HFFc6 (cell line): ENCODE measurements around the gene SCP2. TPM values are rescaled to one million over a fixed set of nuclear protein-coding genes. Genes with fewer than 3 reads are reported as not detected.

Source experiments
- DNase-seq: peaks from one replicate; pipeline ENCODE4 v3.0.0-alpha.2; 2018
- H3K27ac Mint-ChIP-seq: 2 replicates; pipeline ENCODE4 v1.8.0; 2020; ENCODE audit warnings: mild to moderate bottlenecking, mixed read lengths
- H3K27me3 Mint-ChIP-seq: 2 replicates; pipeline ENCODE4 v1.8.0; 2021; ENCODE audit warnings: mild to moderate bottlenecking, moderate library complexity, mixed read lengths; ENCODE audit not compliant: insufficient read depth
- H3K36me3 Mint-ChIP-seq: 2 replicates; pipeline ENCODE4 v1.8.0; 2021; ENCODE audit warnings: low read depth, mixed read lengths
- H3K4me1 Mint-ChIP-seq: 2 replicates; pipeline ENCODE4 v1.8.0; 2020; ENCODE audit warnings: low read depth, mixed read lengths
- H3K4me3 Mint-ChIP-seq: 2 replicates; pipeline ENCODE4 v1.8.0; 2020; ENCODE audit warnings: mild to moderate bottlenecking, moderate library complexity, mixed read lengths
- H3K9me3 Mint-ChIP-seq: 2 replicates; pipeline ENCODE4 v1.8.0; 2020; ENCODE audit warnings: mild to moderate bottlenecking, mixed read lengths
- total RNA-seq, 6 experiments: library from RNA; stranded (reverse); fragmentation: NEBNext Ultra II Directional; extraction: Animal tissue kit (Norgen Biotek cat#: 25700); gene quantifications; 2 replicates in 1 of 6; 3 replicates in 5 of 6; pipeline ENCODE4 v1.2.3, GENCODE V29; 2021
- TF ChIP-seq, protein P1 (sequence below): fragments of 200-600 bp; sonication (generic); IDR thresholded peaks from 2 replicates; pipeline ENCODE4 v1.5.0; 2021; ENCODE audit warnings: antibody characterized with exemption, mild to moderate bottlenecking

The SCP2 gene
- total RNA-seq, 6 experiments from 2014 or later = 122 to 159 (median 156) TPM

DNA sequence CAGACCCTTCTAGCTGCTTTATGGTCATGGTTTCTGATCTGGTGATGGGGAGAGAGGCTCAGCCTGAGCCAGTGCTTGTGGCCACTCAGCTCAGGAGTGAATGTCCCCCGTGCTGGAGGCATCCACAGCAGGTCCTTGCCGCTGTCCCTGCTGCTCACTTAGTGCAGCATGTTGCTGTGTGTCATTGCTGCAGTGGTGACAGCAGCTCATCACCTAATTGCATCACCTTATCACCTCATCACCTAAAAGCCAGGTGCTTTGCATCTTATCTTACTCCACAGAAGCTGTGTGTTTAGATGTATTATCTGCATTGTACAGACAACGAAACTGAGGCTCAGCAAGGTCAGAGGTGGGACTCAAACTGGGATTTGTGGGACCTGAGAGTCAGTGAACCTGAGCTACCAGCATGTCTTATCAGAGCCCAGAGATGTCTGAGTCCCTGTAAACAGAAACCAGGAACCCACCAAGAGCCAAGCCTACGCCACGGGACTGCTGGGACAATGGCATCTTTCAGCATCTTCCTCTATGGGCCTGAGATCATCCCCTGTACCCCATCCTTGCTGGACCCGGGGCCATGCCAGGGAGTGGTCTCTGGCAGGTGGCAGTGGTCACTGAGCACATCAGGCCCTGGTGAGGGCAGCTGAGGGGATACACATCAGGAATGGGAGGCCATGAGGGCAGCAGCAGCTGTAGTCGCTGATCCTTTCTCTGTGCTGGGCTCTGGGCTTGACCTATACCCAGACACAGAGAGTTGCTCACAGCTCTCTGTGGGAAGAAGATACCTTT, 141.4 kb downstream of the SCP2 start:
- H3K27me3 Mint-ChIP-seq = peaks cover 10% of the 10 kb centered on the region; the same call in 1 of the 2 replicates
- no peak overlapping the region for H3K27ac Mint-ChIP-seq
- H3K36me3 Mint-ChIP-seq = no peaks in the 10 kb centered on the region
- H3K4me3 Mint-ChIP-seq = no peak overlapping the region
- no peak for DNase-seq
- no peaks in the 10 kb centered on the region for H3K9me3 Mint-ChIP-seq
- peaks cover 6% of the 10 kb centered on the region; the same call in 1 of the 2 replicates for H3K4me1 Mint-ChIP-seq
- TF ChIP-seq, protein P1, sequence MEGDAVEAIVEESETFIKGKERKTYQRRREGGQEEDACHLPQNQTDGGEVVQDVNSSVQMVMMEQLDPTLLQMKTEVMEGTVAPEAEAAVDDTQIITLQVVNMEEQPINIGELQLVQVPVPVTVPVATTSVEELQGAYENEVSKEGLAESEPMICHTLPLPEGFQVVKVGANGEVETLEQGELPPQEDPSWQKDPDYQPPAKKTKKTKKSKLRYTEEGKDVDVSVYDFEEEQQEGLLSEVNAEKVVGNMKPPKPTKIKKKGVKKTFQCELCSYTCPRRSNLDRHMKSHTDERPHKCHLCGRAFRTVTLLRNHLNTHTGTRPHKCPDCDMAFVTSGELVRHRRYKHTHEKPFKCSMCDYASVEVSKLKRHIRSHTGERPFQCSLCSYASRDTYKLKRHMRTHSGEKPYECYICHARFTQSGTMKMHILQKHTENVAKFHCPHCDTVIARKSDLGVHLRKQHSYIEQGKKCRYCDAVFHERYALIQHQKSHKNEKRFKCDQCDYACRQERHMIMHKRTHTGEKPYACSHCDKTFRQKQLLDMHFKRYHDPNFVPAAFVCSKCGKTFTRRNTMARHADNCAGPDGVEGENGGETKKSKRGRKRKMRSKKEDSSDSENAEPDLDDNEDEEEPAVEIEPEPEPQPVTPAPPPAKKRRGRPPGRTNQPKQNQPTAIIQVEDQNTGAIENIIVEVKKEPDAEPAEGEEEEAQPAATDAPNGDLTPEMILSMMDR = no peak

DNA sequence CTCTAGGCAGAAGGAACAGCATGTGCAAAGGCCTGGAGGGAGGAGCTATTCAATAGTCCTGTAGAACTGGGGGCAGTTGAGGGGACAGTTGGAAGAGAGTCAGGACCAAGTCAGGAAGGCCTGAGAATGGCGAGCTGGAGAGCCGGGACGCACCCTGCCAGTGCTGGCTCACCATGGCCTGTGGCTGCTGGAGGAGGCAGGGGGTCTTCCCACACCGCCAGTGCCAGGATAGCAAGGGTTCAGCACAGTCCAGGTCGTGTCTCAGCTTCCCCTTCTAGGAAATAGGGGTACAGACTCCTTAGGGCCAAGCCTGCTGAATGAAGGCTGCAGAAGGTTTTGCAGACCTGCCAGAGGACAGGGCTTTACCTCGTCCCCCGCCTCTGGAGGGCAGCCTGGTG, 142.2 kb downstream of the SCP2 start:
- H3K27ac Mint-ChIP-seq = no peak overlapping the region
- peaks cover 6% of the 10 kb centered on the region; the same call in 1 of the 2 replicates for H3K27me3 Mint-ChIP-seq
- DNase-seq = no peak
- TF ChIP-seq, protein P1 = no peak
- H3K36me3 Mint-ChIP-seq = no peaks in the 10 kb centered on the region
- H3K9me3 Mint-ChIP-seq = no peaks in the 10 kb centered on the region
- H3K4me1 Mint-ChIP-seq = peaks cover 6% of the 10 kb centered on the region; the same call in 1 of the 2 replicates
- no peak overlapping the region for H3K4me3 Mint-ChIP-seq

DNA sequence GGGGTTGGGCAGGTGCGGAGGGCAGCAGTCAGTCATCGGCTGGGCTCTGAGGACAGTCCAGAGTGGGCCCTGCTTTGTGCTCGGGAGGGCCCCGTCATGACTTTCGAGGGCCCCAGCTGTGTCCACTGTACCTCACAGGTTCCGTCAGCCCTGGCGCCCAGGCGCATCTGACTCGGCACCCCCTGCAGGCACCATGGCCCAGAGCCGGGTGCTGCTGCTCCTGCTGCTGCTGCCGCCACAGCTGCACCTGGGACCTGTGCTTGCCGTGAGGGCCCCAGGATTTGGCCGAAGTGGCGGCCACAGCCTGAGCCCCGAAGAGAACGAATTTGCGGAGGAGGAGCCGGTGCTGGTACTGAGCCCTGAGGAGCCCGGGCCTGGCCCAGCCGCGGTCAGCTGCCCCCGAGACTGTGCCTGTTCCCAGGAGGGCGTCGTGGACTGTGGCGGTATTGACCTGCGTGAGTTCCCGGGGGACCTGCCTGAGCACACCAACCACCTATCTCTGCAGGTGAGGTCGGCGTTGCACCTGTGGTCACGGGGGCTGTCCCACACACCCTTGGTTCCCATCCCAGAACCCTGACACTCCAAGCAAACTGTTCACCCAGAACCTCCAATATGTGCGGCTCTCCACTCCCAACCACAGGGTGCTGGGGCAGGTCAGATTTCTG, 142.7 kb downstream of the SCP2 start:
- no peaks in the 10 kb centered on the region for H3K36me3 Mint-ChIP-seq
- H3K9me3 Mint-ChIP-seq = no peaks in the 10 kb centered on the region
- peaks cover 6% of the 10 kb centered on the region; the same call in 1 of the 2 replicates for H3K4me1 Mint-ChIP-seq
- DNase-seq = no peak
- H3K4me3 Mint-ChIP-seq = no peak overlapping the region
- TF ChIP-seq, protein P1 = no peak
- H3K27ac Mint-ChIP-seq = no peak overlapping the region
- H3K27me3 Mint-ChIP-seq = peaks cover 6% of the 10 kb centered on the region; the same call in 1 of the 2 replicates

DNA sequence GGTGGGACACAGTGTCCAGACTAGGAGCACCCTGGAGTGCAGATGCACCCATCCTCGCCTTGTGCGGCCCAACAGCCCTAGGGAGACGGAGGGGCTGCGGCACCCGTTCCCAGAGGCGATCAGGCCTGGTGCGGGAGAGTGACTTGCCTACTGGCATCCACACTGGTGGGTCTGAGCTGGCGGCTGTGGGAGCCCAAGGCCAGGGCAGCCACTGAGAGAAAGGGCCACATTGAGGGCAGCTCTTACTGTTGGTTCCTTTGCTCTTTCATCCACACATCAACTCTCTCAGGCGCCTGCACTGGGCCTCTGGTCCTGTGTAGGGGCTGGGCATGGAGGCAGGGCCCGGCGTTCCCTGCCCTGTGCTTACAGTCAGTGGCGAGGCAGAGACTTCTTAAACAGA, 143.5 kb downstream of the SCP2 start:
- Mint-ChIP-seq H3K36me3 (no peaks in the 10 kb centered on the region), H3K9me3 (no peaks in the 10 kb centered on the region), H3K4me1 (peaks cover 6% of the 10 kb centered on the region; the same call in 1 of the 2 replicates), H3K4me3 (no peak overlapping the region), H3K27ac (no peak overlapping the region), H3K27me3 (peaks cover 12% of the 10 kb centered on the region; the same call in 1 of the 2 replicates)
- TF ChIP-seq, protein P1 = no peak
- no peak for DNase-seq

DNA sequence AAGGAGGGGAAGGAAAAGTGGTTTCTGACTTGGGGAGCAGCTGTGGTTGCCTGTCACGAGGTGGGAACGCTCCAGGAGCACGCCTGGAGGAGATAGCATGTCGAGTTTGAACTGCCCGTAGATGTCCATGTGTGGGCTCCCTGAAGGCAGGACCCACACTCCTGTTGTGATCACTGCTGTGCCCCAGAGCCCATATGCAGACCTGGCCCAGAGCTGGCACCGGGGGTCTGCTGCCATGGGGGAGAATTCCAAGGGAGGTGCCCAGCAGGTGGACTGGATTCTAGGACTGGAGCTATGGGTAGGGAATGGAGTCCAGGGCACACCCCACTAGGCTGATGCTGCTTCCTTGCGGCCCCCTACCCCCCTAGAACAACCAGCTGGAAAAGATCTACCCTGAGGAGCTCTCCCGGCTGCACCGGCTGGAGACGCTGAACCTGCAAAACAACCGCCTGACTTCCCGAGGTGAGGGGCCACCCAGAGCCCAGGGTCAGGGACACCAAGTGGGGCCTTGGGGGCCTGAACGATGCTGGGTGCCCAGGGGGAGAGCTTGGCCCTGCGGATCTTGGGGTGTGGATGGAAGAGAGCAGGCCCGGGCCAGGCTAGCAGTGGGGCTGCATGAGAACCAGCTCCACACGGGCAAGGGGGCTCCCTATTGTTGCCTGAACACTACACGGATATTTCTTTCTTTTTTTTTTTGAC, 144.2 kb downstream of the SCP2 start:
- Mint-ChIP-seq H3K4me1 (peaks cover 5% of the 10 kb centered on the region; the same call in 1 of the 2 replicates), H3K4me3 (no peak overlapping the region), H3K36me3 (no peaks in the 10 kb centered on the region), H3K27ac (no peak overlapping the region), H3K9me3 (no peaks in the 10 kb centered on the region), H3K27me3 (peaks cover 12% of the 10 kb centered on the region; the same call in 1 of the 2 replicates)
- TF ChIP-seq, protein P1 = no peak
- DNase-seq = no peak
